OCI-LY1 (cell line): Measurements from ENCODE around the gene OR6J1.

Experiments
- H2AFZ ChIP-seq: fragments of 200-600 bp; sonication (generic), shearing (Covaris generic); 2 replicates; pipeline ENCODE4 v1.6.0; 2014; ENCODE audit warnings: antibody characterized with exemption, mild to moderate bottlenecking, low read length
- H3F3A ChIP-seq: fragments of 200-600 bp; sonication (generic), shearing (Covaris generic); 2 replicates; pipeline ENCODE4 v1.6.0; 2014; ENCODE audit warnings: mild to moderate bottlenecking, antibody characterized with exemption, low read length, moderate library complexity; ENCODE audit not compliant: insufficient read depth
- H3K27ac ChIP-seq: fragments of 200-600 bp; sonication (generic); 2 replicates; pipeline ENCODE4 v1.5.1; 2014; ENCODE audit warnings: low read length, mixed run types, mild to moderate bottlenecking, low read depth; ENCODE audit not compliant: poor library complexity, severe bottlenecking
- H3K27me3 ChIP-seq: fragments of 200-600 bp; sonication (generic); 2 replicates; pipeline ENCODE4 v1.6.0; 2014; ENCODE audit warnings: antibody characterized with exemption, mild to moderate bottlenecking, low read length, moderate library complexity; ENCODE audit not compliant: insufficient read depth
- H3K36me3 ChIP-seq: fragments of 200-600 bp; sonication (generic); 2 replicates; pipeline ENCODE4 v1.6.1; 2014; ENCODE audit warnings: mild to moderate bottlenecking, antibody characterized with exemption, low read length, moderate library complexity, mixed read lengths; ENCODE audit not compliant: insufficient read depth
- H3K4me1 ChIP-seq: fragments of 200-600 bp; sonication (generic); 2 replicates; pipeline ENCODE4 v1.5.1; 2014; ENCODE audit warnings: mild to moderate bottlenecking, low read length, moderate library complexity; ENCODE audit not compliant: insufficient read depth, severe bottlenecking
- H3K4me2 ChIP-seq: fragments of 200-600 bp; sonication (generic), shearing (Covaris generic); 2 replicates; pipeline ENCODE4 v1.6.1; 2014; ENCODE audit warnings: low read length
- H3K4me3 ChIP-seq: fragments of 200-600 bp; sonication (generic); 2 replicates; pipeline ENCODE4 v1.5.1; 2014; ENCODE audit warnings: low read length, low read depth, mild to moderate bottlenecking, mixed read lengths; ENCODE audit not compliant: poor library complexity, severe bottlenecking
- H3K79me2 ChIP-seq: fragments of 200-600 bp; shearing (Covaris generic); 2 replicates; pipeline ENCODE4 v1.6.1; 2016; ENCODE audit warnings: mixed run types, low read length, mixed read lengths; ENCODE audit not compliant: insufficient read depth
- H3K9ac ChIP-seq: fragments of 200-600 bp; sonication (generic), shearing (Covaris generic); 2 replicates; pipeline ENCODE4 v1.6.1; 2014; ENCODE audit warnings: mild to moderate bottlenecking, low read length, mixed read lengths
- H3K9me2 ChIP-seq: fragments of 200-600 bp; sonication (generic), shearing (Covaris generic); 2 replicates; pipeline ENCODE4 v1.6.1; 2014; ENCODE audit warnings: low read depth, mild to moderate bottlenecking, low read length, mixed read lengths
- H3K9me3 ChIP-seq: fragments of 200-600 bp; shearing (Covaris generic); 2 replicates; pipeline ENCODE4 v1.6.1; 2014; ENCODE audit warnings: low read length, mixed read lengths
- H4K20me1 ChIP-seq: fragments of 200-600 bp; sonication (generic), shearing (Covaris generic); 2 replicates; pipeline ENCODE4 v1.6.0; 2016; ENCODE audit warnings: mild to moderate bottlenecking, low read length; ENCODE audit not compliant: insufficient read depth
- CTCF ChIP-seq: fragments of 200-600 bp; sonication (generic), shearing (Covaris generic); IDR thresholded peaks from 2 replicates; pipeline ENCODE4 v1.5.1; 2017; ENCODE audit warnings: mild to moderate bottlenecking, antibody characterized with exemption, low read length, moderate library complexity, mixed read lengths
- EZH2 ChIP-seq: fragments of 200-600 bp; sonication (generic), shearing (Covaris generic); IDR thresholded peaks from 2 replicates; pipeline ENCODE4 v1.8.0; 2017; ENCODE audit warnings: borderline replicate concordance, mixed run types, mild to moderate bottlenecking, antibody characterized with exemption, low read length, moderate library complexity, mixed read lengths

The OR6J1 gene

GRCh38 chr14:22664261-22664660, 20.1 kb upstream of the OR6J1 start:
- no peaks in the 10 kb centered on the region for H3K9me3 ChIP-seq
- H3K79me2 ChIP-seq, result no peaks in the 10 kb centered on the region
- no peak overlapping the region for H3K9ac ChIP-seq
- no peaks in the 10 kb centered on the region; the same call in 1 of the 2 replicates for H3K27me3 ChIP-seq
- H3K27ac ChIP-seq, result no peak overlapping the region
- H2AFZ ChIP-seq, result no peak overlapping the region
- no peak overlapping the region for H3K4me3 ChIP-seq
- no peak overlapping the region for H3K4me2 ChIP-seq
- no peaks in the 10 kb centered on the region for H3K4me1 ChIP-seq
- no peaks in the 10 kb centered on the region for H3K9me2 ChIP-seq
- TF ChIP-seq CTCF (no peak), EZH2 (no peak)
- H3K36me3 ChIP-seq, result no peaks in the 10 kb centered on the region
- no peaks in the 10 kb centered on the region for H3F3A ChIP-seq
- no peaks in the 10 kb centered on the region for H4K20me1 ChIP-seq

- H2AFZ ChIP-seq, result no peak overlapping the region
- no peaks in the 10 kb centered on the region for H3K79me2 ChIP-seq
- no peak overlapping the region for H3K27ac ChIP-seq
These were observed 16.5 kb upstream of the OR6J1 start for GRCh38 chr14:22660654-22661053.

GRCh38 chr14:22658946-22659345, 14.8 kb upstream of the OR6J1 start:
- H3K4me1 ChIP-seq, result no peaks in the 10 kb centered on the region
- no peak overlapping the region for H3K27ac ChIP-seq

More at GRCh38 chr14:22660654-22661053, 16.5 kb upstream of the OR6J1 start:
- Histone ChIP-seq H3K4me1 (no peaks in the 10 kb centered on the region), H3K9ac (no peak overlapping the region), H3F3A (no peaks in the 10 kb centered on the region), H3K27me3 (no peaks in the 10 kb centered on the region), H4K20me1 (no peaks in the 10 kb centered on the region), H3K9me3 (no peaks in the 10 kb centered on the region), H3K9me2 (no peaks in the 10 kb centered on the region), H3K36me3 (no peaks in the 10 kb centered on the region), H3K4me2 (no peak overlapping the region), H3K4me3 (no peak overlapping the region)
- TF ChIP-seq EZH2 (no peak), CTCF (no peak)

More at GRCh38 chr14:22658946-22659345, 14.8 kb upstream of the OR6J1 start:
- Histone ChIP-seq H3K9ac (no peak overlapping the region), H3K36me3 (no peaks in the 10 kb centered on the region), H2AFZ (no peak overlapping the region), H3K27me3 (no peaks in the 10 kb centered on the region), H4K20me1 (no peaks in the 10 kb centered on the region), H3K9me2 (no peaks in the 10 kb centered on the region), H3F3A (no peaks in the 10 kb centered on the region), H3K4me2 (no peak overlapping the region), H3K9me3 (no peaks in the 10 kb centered on the region), H3K79me2 (no peaks in the 10 kb centered on the region), H3K4me3 (no peak overlapping the region)
- TF ChIP-seq CTCF (no peak), EZH2 (no peak)
